GM04503 (cell line): ENCODE measurements around the gene POGK.
"Not testable (repeated sequence)": the region's sequence is repeated elsewhere in the genome, so short reads cannot be mapped to it uniquely, and the experiment has no call there.

Experiments
- DNase-seq: peaks from one replicate; pipeline ENCODE4 v3.0.0-alpha.2; 2012; ENCODE audit warnings: low read depth

The POGK gene, protein sequence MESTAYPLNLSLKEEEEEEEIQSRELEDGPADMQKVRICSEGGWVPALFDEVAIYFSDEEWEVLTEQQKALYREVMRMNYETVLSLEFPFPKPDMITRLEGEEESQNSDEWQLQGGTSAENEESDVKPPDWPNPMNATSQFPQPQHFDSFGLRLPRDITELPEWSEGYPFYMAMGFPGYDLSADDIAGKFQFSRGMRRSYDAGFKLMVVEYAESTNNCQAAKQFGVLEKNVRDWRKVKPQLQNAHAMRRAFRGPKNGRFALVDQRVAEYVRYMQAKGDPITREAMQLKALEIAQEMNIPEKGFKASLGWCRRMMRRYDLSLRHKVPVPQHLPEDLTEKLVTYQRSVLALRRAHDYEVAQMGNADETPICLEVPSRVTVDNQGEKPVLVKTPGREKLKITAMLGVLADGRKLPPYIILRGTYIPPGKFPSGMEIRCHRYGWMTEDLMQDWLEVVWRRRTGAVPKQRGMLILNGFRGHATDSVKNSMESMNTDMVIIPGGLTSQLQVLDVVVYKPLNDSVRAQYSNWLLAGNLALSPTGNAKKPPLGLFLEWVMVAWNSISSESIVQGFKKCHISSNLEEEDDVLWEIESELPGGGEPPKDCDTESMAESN

DNA sequence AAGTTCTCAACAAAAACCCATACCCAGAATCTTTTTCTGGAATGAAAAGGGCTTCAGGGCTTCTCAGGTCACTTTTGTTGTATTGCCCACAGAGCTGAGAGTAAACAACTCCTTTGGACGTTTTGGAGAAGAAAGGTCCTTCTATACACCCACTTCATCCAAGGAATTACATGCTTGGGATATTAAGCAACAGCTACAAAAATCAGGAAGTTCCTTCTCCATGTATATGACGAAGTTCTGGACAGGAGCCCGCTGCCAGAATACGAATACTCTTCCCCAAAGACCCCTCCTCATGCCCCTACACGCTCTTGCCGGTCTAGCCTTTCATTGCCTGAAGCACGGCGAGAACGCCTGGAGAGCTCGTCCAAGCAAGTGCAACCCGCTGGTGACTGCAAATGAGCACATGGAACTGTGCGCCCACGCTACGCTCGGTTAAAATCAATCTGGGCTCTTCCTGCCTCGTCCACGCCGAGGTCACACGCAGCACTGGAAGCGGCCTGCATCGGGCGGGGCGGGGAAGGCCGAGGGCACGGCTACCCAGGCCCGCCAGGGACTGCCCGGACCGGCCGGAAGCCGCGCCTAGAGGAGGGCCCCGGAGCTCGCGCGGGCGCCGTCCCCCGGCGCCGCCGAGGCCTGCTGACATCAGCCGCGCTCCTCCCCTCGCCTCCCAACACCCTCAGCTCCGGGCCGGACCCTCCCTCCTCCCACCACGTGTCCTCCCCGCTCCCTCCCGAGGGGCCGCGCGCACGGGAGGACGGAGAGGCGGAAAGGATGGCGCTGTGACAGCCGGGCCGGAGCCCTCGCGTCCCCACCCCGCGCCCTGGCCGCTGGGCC, at the start of gene POGK:
Gene POGK (plus strand): TSS at position 710 of the 834 bp plus-strand sequence. CDS start 1,482 bp downstream, outside the sequence.
- DNase-seq = peak; percentile 45

DNA sequence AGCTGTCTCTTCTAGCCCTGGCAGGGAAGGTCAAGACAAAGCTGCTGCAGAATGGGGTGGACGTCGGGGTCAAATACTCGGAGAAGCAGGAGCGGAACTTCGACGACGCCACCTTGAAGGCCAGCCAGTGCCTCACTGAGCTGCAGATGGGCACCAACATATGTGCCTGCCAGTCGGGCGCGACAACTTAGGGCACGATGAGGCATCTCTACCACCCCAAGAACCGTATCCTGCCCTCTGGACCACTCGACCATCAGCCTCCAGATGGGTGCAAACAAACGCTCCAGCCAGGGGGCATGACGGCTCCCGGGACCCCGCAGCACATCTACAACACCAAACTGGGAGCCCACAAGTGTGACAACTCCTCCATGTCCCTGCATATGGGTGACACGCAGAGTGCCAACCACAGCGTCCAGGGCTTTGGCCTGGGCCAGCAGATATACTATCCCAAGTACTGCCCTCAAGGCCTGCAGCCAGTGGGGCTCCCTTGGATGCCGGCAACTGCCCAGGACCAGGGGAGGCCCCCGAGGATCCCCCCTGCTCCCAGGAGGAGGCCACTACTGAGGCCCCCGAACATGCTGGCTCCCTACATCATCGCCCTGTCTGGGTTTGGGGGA, 42.5 kb upstream of the POGK start:
- DNase-seq = no peak

DNA sequence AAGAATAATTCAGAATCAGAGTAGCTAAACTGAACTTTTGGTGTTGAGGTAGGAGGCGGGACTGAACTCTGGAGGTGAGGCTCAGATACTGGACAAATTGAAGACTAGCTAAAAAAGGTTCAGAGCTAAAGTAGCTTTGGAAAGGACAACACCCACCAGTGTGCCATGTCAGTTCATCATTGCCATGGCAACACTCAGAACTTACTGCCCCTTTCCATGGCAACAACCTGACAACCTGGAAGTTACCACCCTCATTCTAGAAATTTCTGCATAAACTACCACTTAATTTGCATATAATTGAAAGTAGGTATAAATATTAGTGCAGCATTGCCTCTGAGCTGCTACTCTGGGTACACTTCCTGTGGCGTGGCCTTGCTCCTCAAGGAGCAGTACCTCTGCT, 30.3 kb upstream of the POGK start:
- no peak for DNase-seq

DNA sequence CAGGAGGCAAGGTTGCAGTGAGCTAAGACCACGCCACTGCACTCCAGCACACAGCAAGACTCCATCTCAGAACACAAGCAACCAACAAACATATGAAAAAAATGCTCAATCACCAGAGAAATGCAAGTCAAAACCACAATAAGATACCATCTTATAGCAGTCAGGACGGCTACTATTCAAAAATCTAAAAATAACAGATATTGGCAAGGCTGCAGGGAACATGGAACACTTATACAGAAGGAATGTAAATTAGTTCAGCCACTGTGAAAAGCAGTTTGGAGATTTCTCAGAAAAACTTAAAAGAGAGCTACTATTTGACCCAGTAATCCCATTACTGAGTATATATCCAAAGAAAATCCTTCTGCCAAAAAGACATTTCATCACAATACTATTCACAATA, 27.6 kb upstream of the POGK start:
- peak; percentile 81 for DNase-seq

DNA sequence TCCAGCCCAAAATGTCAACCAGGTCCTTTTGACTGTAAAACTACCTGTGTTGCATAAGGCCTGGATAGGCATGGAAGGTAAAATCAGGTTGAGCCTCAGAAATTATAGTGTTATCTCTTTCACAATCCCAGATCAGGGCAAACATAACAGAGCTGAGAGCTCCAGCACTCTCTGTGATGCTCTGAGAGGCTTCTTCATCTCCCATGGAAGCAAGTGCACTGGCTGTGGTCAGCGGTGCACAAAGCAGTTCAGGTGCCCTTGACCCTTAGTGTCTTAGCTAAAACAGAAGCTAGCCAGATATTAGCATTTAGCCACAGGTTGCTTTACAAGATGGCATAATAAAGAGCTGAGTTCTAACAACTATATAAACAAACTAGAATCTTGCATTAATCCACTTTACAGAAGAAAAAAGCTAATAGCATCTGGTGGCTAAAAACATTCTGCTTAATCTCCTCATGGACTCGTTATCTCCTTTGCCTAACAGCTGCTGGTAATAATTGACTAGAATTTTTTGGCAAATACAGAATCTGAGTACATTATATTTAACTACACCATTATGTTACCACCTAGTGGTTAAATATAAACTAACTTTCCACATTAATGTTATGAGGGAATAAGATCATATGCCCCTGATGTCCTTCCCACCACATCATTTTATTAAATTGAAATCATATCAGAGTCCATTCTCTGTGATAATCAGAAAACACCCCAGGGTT, 25.6 kb upstream of the POGK start:
- DNase-seq = no peak

DNA sequence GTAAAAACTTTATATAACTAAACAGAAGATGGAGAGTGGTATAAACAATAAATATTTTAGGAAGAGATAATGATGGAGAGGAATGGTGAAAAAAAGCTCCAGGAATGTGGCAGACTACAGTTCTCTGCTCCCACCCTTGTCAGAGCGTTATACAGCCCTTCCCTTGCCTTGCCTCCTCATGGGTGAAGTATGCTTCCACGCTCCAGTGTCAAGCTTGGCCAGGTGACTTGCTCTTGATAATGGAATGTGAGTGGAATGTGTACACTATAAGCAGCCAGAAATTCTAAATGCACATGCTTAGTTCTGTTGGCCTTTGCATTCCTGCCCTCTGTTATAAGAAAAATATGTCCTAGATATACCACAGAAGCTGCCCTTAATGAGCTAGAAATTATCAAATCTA, 24.7 kb upstream of the POGK start:
- peak; percentile 42 for DNase-seq

DNA sequence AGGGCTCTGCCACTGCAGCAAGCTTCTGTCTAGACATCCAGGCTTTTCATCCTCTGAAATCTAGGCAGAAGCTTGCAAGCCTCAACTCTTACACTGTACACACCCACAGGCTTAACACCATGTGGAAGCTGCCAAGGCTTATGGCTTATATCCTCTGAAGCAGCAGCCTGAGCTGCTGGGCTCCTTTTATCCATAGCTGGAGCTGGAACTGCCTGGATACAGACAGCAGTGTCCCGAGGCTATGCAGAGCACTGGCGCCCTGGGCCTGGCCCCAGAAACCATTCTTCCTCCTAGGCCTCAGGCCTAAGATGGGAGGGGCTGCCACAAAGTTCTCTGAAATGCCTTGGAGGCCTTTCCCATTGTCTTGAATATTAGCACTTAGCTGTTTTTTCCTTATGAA, 19.3 kb upstream of the POGK start:
- no peak for DNase-seq

DNA sequence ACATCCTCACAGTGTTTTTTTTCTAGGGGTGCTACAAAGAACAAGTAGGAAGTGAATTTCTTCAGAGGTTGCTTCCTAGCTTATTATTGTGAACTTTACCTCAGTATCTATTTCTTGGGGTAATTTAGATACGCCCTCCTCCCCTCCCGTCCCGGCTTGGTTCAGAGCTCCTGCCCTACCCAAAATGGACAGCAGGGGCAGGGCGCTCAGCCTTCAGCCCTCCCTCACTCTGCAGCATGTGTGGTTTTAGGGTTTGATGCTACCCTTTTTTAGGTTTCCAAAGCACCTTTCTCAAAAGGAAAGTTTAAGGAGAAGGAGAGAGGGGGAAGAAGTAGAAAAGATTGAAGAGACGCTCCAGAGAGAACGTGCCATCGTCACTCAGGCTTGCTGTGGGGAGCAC, 16.9 kb upstream of the POGK start:
- no peak for DNase-seq

DNA sequence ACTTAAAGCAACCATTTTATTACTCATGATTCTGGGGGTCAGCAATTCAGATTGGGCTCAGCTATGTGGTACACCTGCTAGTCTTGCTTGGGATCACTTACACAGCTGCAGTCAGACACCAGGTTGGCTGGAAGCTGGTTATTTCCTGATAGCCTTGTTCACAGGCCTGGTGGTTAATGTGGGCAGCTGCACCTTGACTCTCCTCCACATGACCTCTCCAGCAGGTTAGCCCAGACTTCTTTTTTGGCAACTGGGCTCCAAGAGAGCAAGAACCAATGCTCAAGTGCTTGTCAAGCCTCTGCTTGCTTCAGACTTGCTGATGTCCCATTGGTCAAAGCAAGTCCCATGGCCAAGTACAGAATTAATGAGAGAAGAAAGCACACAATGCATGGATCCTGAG, 11.8 kb upstream of the POGK start:
- DNase-seq = no peak

DNA sequence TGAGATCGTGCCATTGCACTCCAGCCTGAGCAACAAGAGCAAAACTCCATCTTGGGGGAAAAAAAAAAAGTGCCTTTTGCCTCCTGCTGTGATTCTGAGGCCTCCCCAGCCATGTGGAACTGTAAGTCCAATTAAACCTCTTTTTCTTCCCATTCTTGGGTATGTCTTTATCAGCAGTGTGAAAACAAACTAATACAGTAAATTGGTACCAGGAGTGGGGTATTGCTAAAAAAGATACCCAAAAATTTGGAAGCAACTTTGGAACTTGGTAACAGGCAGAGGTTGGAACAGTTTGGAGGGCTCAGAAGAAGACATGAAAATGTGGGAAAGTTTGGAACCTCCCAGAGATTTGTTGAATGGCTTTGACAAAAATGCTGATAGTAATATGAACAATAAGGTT, 9.5 kb upstream of the POGK start:
- not testable (repeated sequence) for DNase-seq

DNA sequence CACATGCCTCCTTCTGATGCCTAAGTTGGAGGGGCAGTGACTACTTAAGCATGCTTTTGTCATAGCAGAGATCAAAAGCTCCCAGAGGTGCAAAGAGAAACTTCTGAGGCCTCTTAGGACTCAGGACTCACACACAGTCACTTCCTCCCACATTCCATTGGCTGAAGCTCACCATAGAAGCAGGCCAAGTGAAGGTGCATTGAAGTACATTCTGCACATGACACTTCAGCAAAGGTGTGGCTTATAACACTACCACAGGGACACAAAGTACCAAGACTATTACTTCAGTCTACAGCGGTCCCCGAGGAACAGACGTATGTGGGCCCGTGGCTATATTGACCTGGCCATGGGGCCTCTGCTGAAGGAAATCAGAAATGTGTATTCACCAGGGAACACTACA, 2.5 kb upstream of the POGK start:
- no peak for DNase-seq

DNA sequence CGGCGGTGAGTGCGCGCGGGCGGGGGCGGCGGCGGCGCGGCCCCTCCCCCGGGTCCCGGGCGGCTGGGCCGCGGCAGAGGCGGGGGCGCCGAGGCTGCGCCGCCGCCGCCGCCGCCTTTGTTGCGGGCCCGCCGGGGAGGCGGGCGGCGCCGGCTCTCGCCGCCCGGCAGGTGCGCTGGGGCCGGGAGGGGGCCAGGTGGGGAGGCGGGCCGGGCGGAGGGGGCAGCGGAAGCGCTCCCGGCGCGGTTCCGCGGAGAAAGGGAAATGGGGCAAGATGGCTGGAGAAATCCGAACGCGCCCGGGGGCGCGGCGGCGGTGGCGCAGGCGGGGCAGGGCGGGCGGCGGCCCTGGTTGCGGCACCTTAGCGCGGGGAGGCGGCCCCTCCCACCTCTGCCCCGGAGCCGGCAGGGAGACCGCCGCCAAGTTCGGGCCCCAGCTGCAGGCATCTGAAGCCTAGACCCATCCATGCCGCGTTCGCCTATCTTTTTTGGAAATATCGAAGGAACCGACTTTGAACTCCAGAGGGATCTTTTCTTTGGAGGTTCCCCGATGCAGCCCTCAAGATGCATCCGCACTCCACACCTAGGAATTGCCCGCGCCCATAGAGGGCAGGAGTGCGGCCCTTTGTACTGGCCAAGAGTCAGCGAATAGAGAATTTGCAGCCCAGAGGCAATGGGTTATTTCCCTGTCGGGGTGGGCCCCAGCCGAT, 479 bp downstream of the POGK start:
- DNase-seq = no peak

DNA sequence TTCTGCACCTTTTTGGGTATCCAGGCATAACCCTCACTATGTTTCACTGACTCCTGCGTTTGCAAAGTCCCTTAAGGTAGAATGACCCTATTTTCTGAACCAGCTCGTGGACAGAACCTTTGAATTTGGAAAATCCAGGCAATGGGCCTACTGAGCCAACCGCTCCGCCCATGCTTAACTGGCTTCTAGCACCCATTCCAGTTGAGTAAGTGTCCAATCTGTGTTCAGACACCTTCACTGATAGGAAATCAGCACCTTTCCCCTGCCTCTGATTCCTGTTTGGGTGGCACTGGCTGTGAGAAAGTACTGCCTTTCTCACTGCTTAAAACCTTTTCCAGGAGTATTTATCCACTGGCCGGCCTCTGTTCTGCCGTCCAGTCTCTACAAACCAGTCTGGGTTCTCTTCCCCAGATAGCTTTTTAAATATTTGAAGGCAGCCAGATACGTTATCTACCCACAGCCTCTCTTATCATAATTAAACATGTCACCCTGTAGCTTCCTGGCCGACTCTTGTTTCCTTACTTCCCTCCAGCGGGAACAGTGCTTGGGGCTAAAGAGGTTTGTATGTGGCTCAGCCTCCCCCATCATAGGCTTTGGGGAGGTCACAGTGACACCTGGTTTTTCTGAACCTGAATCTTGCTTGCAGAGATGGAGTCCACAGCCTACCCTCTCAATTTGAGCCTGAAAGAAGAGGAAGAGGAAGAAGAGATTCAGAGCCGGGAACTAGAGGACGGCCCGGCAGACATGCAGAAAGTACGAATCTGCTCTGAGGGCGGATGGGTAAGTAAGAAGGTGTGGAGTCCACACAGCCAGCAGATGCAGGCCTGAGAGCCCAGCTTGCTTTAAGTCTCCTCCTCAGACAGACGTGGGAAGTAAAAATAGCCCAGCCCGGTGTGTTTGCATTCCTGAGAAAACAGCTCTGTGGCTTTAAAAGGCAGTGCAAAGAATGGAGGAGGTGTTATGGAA, 1.3 kb downstream of the POGK start:
- DNase-seq = no peak

DNA sequence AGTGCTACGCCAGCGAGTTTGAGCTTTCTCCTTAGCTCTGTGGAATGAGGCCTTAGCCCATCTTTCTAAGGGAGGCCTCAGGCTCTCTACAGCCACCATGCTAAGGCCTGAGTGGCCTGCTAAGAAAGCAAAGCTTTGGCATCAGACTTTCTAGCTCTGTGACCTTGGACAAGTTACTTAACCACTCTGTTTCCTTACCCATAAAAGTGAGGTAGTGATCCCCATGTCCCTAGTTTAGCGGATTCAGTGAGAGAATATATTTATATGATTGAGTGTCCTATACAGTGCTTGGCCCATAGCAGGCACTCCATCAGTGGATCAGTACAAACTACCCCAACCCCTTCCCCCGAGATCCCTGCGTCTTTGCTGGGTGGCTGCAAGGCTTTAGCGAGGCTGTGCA, 4.0 kb downstream of the POGK start:
- DNase-seq = no peak

DNA sequence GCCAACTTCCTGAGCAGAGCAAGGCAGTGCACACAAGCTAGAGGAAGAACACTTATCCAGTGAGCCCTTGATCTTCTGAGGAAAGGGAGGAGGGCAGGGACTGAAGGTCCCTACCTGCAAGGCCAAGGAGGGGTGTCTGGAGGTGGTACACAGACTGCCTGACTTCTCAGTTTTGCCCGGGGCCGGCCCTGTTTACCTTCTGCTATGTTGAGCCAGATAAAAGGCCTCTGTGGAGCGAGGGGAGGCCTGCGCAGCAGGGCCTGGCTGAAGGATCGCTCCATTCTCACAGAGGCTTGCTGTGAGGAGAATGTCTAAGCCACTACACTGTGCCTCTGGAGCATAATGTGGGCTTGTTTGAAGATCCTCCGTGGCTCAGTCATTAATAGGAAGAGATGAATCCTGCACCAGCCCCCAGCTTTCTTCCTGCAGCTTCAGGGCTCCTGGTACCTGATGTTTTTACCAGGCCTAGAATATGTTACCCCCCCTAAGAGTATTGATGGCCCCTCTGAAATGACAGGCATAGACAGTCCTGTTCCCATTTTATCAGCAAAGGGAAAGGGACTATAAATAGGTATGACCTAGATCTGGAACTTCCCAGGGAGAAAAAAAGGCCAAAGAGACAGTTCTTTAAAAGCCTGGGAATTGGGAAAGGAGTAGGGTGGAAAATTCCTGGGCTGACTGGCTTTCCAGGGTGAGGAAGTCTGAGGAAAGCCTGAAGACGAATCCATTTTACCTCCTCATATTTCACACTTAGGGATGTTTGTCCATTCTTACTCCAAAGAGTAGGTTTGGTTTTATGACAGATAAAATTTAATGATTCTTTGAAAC, 4.7 kb downstream of the POGK start:
- no peak for DNase-seq

DNA sequence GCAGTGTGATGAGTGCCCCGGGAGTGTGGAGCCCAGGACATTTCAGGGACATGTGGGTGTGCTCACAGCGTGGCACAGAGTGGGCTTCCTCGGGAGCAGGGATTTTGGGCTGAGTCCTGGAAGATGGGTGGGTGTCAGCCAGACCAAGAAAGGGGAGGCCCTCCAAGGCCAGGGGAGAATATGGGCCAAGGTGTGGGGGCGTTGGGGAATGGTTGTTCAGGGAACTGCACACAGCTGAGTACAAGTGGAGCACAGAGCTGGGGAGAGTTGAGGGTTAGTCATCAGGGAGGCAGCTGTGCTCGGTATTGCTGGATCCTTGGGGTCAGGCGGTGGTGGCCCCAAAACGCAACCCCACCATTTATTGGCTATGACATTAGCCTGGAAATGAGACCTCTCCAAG, 5.5 kb downstream of the POGK start:
- DNase-seq = no peak

DNA sequence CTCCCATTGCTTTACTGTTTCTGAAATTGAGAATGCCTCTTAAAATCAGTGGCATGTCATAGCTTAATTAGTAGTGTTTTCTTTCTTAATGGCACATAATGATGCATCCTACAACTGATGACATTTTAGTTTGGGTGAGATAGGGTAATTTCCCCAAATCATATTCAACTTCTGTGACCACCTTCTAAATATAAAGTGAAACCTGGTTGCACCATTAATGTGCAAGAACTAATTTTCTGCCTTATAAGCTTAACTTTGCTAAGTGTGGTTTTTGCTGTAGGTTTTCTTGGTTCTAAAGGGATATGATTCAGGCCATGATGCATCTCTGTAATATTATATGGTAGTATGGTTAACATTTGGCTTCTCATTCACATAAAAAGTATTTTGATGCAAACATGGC, 8.9 kb downstream of the POGK start:
- no peak for DNase-seq

DNA sequence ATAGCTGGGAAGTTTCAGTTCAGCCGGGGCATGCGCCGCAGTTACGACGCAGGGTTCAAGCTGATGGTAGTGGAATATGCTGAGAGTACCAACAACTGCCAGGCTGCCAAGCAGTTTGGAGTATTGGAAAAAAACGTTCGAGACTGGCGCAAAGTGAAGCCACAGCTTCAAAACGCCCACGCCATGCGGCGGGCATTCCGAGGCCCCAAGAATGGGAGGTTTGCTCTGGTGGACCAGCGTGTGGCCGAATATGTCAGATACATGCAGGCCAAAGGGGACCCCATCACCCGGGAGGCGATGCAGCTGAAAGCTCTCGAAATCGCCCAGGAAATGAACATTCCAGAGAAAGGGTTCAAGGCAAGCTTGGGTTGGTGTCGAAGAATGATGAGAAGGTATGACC, 9.9 kb downstream of the POGK start:
- DNase-seq = no peak

DNA sequence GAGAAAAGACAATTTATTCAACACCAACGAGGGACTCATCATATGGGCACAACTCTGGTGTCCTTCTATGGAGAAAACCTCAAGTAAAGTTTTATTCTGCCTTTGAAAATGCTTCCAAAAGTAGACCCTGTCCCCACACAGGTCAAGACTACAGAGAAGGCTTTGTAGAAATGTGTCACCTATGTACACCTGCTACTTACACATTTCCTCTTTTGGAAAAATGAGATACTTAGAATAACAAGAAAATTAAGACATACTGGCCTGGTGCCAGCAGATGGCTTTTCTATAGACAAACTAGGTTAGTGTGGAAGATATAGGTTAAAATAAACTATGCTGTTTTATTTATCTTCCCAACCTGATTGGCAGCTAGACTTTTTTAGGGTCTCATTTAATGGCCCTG, 13.6 kb downstream of the POGK start:
- no peak for DNase-seq
